ENCODE data around the gene INSM1.

Gene INSM1

GRCh38 chr20:20360464-20360863 is 7.4 kb upstream of the INSM1 start:
- DNase-seq (ENCODE audit: low read depth), result peak; percentile 27
- TF ChIP-seq CTCF (conservative IDR thresholded peaks at IDR 0.05; ENCODE audit: low read depth, low read length), result peak; percentile 91
- H3K4me3 ChIP-seq (ENCODE audit: low read length), result no peak overlapping the region

- H3K4me3 ChIP-seq (ENCODE audit: low read length), result no peak overlapping the region
- DNase-seq (ENCODE audit: low read depth), result no peak
- no peak for TF ChIP-seq CTCF (conservative IDR thresholded peaks at IDR 0.05; ENCODE audit: low read depth, low read length)
Measured at GRCh38 chr20:20362774-20363433, 5.0 kb upstream of the INSM1 start.

- no peak for TF ChIP-seq CTCF (conservative IDR thresholded peaks at IDR 0.05; ENCODE audit: low read depth, low read length)
- no peak overlapping the region for H3K4me3 ChIP-seq (ENCODE audit: low read length)
- DNase-seq (ENCODE audit: low read depth), result no peak
Measured at GRCh38 chr20:20363434-20363798, 4.5 kb upstream of the INSM1 start.

GRCh38 chr20:20363799-20364592 is 3.9 kb upstream of the INSM1 start:
- no peak overlapping the region for H3K4me3 ChIP-seq (ENCODE audit: low read length)
- TF ChIP-seq CTCF (conservative IDR thresholded peaks at IDR 0.05; ENCODE audit: low read depth, low read length), result no peak
- no peak for DNase-seq (ENCODE audit: low read depth)

GRCh38 chr20:20364593-20365479 is 3.1 kb upstream of the INSM1 start:
- H3K4me3 ChIP-seq (ENCODE audit: low read length), result no peak overlapping the region
- no peak for DNase-seq (ENCODE audit: low read depth)
- TF ChIP-seq CTCF (conservative IDR thresholded peaks at IDR 0.05; ENCODE audit: low read depth, low read length), result no peak

- no peak overlapping the region for H3K4me3 ChIP-seq (ENCODE audit: low read length)
- TF ChIP-seq CTCF (conservative IDR thresholded peaks at IDR 0.05; ENCODE audit: low read depth, low read length), result no peak
- no peak for DNase-seq (ENCODE audit: low read depth)
Measured at GRCh38 chr20:20365480-20366161, 2.3 kb upstream of the INSM1 start.

Data from retinal pigment epithelial cell (primary cell).